ENCODE results near the gene SLC25A29.

The SLC25A29 gene

DNA sequence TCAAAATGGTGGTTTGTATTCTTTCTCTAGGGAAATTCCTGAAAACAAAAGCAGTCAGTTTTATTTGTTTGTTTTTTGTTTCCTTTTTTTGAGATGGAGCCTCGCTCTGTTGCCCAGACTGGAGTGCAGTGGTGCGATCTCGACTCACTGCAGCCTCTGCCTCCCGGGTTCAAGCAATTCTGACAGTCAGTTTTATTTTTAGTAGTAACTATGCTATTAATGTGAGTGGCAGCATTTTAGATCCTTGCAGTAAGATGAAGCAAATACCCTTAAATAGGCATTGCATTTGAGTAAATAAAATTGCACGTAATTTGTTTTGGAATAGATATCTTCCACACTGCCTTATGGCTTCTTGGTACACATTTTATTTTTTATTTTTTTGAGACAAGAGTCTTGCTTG is 43.7 kb downstream of the SLC25A29 start:
- POLR2A ChIA-PET (ENCODE audit: low non-redundant PET), result no interaction called here
- TF ChIP-seq, protein P1, sequence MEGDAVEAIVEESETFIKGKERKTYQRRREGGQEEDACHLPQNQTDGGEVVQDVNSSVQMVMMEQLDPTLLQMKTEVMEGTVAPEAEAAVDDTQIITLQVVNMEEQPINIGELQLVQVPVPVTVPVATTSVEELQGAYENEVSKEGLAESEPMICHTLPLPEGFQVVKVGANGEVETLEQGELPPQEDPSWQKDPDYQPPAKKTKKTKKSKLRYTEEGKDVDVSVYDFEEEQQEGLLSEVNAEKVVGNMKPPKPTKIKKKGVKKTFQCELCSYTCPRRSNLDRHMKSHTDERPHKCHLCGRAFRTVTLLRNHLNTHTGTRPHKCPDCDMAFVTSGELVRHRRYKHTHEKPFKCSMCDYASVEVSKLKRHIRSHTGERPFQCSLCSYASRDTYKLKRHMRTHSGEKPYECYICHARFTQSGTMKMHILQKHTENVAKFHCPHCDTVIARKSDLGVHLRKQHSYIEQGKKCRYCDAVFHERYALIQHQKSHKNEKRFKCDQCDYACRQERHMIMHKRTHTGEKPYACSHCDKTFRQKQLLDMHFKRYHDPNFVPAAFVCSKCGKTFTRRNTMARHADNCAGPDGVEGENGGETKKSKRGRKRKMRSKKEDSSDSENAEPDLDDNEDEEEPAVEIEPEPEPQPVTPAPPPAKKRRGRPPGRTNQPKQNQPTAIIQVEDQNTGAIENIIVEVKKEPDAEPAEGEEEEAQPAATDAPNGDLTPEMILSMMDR (conservative IDR thresholded peaks at IDR 0.05; ENCODE audit: low read depth), result no peak
- peak overlapping the region; percentile 37 for H3K27ac ChIP-seq
- no peak for DNase-seq (ENCODE audit: low spot score)
- CTCF ChIA-PET, result interaction anchor here (0.9 kb wide), 1 partner anchor 604 kb away, joined by 7 read pairs; no protein-coding TSS in a partner anchor

DNA sequence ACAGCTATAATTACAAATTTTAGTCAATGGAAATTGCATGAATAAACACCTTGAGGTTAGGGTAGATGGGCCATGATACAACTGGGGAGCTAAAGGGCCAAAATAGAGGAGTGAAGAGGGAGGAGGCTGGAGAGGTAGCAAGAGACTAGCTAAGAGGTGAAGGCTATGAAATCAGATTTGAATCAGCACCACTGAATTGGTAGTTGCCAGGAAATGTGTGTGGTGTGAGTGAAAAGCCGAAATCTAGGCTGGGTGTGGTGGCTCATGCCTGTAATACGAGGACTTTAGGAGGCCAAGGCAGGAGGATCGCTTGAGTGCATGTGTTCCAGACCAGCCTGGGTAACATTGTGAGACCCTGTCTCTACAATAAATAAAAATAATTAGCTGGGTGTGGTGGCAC is 44.6 kb downstream of the SLC25A29 start:
- no peak for DNase-seq (ENCODE audit: low spot score)
- CTCF ChIA-PET, result interaction anchor here (0.9 kb wide), 2 partner anchors 15 to 603 kb away, joined by 4 to 7 read pairs; no protein-coding TSS in a partner anchor
- H3K27ac ChIP-seq, result 0 out of 2 replicates have a peak overlapping the region, but pooled peaks have one; percentile 18
- POLR2A ChIA-PET (ENCODE audit: low non-redundant PET), result no interaction called here
- TF ChIP-seq, protein P1 (conservative IDR thresholded peaks at IDR 0.05; ENCODE audit: low read depth), result no peak

DNA sequence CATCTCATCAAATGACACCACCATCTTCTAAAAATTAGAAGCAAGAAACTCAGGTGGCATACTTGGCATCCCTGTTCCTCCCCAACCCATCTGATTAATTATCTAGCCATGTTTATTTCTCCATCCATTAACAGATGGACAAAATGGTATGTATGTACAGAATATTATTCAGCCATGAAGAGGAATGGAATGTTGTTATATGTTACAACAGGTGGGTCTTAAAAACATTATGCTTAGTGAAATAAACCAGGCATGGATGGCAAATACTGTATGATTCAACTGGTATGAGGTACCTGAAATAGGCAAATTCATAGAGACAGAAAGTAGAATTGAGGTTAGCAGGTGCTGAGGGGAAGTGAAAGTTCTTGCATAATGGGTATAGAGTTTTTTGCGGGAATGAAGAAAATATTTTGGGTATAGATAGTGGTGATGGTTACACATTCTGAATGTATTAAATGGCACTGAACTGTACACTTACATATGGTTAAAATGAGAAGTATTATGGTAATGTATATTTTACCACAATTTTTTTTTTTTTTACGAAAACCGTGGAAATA is 49.8 kb downstream of the SLC25A29 start:
- H3K27ac ChIP-seq, result no peak overlapping the region
- DNase-seq (ENCODE audit: low spot score), result no peak
- ChIA-PET CTCF (no interaction called here), POLR2A (ENCODE audit: low non-redundant PET) (no interaction called here)
- TF ChIP-seq, protein P1 (conservative IDR thresholded peaks at IDR 0.05; ENCODE audit: low read depth), result no peak

DNA sequence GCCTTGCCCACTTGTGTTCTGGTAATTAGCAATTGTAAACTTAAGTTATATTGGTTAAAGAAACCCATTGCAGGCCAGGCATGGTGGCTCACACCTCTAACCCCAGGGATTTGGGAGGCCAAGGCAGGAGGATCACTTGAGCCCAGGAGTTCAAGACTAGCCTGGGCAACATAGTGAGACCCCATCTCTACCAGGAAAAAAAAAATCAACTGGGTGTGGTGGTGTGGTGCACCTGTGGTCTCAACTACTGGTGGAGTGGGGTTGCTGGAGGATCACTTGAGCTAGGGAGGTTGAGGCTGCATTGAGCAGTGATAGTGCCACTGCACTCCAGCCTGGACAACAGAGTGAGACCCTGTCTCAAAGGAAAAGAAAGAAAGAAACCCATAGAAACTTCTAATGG is 53.6 kb downstream of the SLC25A29 start:
- TF ChIP-seq, protein P1 (conservative IDR thresholded peaks at IDR 0.05; ENCODE audit: low read depth), result no peak
- ChIA-PET CTCF (no interaction called here), POLR2A (ENCODE audit: low non-redundant PET) (no interaction called here)
- no peak for DNase-seq (ENCODE audit: low spot score)
- H3K27ac ChIP-seq, result no peak overlapping the region

DNA sequence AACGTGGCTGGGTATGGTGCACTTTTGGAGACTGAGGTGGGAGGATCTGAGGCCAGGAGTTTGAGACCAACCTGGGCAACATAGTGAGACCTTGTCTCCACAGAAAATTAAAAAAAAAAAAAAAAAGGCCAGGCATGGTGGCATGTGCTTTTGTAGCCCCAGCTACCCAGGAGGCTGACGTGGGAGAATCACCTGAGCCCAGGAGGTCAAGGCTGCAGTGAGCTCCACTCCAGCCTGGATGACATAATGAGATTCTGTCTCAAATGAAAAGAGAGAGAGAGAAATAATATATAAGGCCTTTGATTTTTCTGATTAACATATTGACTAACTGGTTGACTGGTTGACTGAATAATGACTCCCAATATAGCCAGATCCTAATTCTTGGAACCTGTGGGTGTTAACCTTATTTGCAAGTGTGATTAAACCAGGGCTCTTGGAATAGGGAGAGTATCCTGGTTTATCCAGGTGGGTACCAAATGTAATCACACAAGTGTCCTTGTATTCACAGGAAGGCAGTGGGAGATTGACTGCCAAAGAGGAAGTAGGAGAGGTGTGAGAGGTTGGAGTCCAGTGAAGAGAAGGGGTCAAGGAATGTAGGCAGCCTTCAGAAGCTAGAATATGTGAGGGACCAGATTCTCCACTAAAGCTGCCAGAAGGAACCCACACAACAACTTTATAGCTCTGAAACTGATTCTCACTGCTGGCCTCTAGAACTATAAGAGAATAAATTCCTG is 55.3 kb downstream of the SLC25A29 start:
- CTCF ChIA-PET, result no interaction called here

DNA sequence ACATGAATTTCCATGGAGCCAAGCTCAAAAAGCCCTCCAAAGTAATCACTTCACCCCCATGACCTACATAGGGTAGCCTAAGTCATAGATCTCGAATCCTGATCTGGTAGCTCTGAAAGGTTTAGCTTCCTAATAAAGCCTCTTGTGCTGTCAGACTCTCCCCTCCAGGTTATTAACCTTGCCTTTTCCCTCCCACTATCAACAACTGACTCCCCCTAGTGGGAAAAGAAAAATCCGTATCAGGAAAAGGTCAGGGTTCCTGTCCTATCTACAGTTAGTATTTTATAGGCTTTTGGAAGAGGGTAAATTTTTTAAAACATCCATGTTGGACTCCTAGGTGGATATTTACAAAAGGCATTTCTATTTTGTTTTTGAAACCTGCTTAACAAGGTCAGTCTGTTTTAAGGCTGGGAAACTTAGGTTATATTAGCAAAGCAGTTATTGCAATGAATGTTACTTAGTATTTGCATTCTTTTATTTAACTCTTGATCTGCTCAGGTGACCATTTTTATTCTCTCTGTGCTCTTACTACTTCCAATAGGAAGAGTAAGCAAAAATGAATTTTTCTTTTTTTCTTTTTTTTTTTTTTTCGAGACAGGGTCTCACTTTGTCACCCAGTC is 59.3 kb downstream of the SLC25A29 start:
- CTCF ChIA-PET, result interaction anchor here (0.7 to 1.2 kb wide), 6 partner anchors 11 to 248 kb away, joined by 4 to 6 read pairs (median 4); no protein-coding TSS in a partner anchor
- H3K27ac ChIP-seq, result no peak overlapping the region
- POLR2A ChIA-PET (ENCODE audit: low non-redundant PET), result no interaction called here
- TF ChIP-seq, protein P1 (conservative IDR thresholded peaks at IDR 0.05; ENCODE audit: low read depth), result peak; percentile 76
- DNase-seq (ENCODE audit: low spot score), result peak; percentile 63

More for the DNA sequence above, 55.3 kb downstream of the SLC25A29 start:
- TF ChIP-seq, protein P1 (conservative IDR thresholded peaks at IDR 0.05; ENCODE audit: low read depth), result no peak
- no peak for DNase-seq (ENCODE audit: low spot score)
- POLR2A ChIA-PET (ENCODE audit: low non-redundant PET), result no interaction called here
- H3K27ac ChIP-seq, result no peak overlapping the region
